Cardiac septum (tissue), 1 donor: ENCODE measurements around the gene PRDM10. TPM values are rescaled to one million over a fixed set of nuclear protein-coding genes. Genes with fewer than 3 reads are reported as not detected.
"Not testable (repeated sequence)": the region's sequence is repeated elsewhere in the genome, so short reads cannot be mapped to it uniquely, and the experiment has no call there.

Source experiments
- DNase-seq: peaks from one replicate; pipeline ENCODE4 v3.0.0-alpha.2; 2020; ENCODE audit warnings: low spot score
- intact Hi-C: fragments of 100-400 bp; cut with DNase I; formaldehyde crosslinking; loops from one replicate; pipeline ENCODE4 v1.14.0; 2022
- total RNA-seq: library from RNA; stranded (reverse); fragmentation: NEBNext Ultra II Directional; extraction: Animal tissue kit (Norgen Biotek cat#: 25700); gene quantifications from one replicate; pipeline ENCODE4 v1.2.1, GENCODE V29; 2021
- donor health status: DM: no; HTN: no; CAD: no.

Gene PRDM10
- total RNA-seq, 1 donor from 2014 or later, result 6.7 TPM

DNA sequence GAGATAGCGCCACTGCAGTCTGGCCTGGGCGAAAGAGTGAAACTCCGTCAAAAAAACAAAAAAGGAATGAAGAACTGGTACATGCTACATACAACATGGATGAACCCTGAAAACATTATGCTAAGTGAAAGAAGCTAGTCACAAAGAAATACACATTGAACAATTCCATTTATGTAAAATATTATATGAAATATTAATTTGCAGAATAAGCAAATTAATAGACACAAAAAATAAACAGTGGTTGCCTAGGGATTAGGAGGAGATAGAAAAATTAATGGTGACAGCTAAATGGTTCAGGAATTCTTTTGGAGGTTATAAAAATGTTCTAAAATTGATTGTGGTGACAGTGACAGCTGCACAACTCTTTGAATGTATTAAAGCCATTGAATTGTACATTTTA, 14.7 kb downstream of the PRDM10 start:
- no peak for DNase-seq

DNA sequence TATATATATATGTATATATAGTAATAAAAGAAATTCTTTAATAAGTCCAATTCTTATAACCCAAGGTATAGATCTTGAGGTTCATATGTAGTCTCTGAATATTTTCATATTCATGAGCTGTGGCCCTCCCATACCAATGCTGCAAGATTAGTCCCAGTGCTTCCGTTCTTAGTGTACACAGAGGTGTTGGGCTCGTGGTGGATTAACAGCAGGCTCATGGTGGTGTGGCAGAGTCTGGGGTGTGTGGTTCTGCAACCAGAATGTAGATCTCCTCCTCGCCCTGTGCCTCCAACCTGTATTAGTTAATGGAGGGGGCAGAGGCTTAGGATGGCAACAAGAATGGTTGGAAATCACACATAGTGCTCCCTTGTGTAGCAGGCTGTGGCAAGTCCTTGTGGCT, 16.8 kb downstream of the PRDM10 start:
- intact Hi-C loops, result no loop called here
- DNase-seq, result no peak

More for the DNA sequence above, 14.7 kb downstream of the PRDM10 start:
- intact Hi-C loops, result no loop called here

DNA sequence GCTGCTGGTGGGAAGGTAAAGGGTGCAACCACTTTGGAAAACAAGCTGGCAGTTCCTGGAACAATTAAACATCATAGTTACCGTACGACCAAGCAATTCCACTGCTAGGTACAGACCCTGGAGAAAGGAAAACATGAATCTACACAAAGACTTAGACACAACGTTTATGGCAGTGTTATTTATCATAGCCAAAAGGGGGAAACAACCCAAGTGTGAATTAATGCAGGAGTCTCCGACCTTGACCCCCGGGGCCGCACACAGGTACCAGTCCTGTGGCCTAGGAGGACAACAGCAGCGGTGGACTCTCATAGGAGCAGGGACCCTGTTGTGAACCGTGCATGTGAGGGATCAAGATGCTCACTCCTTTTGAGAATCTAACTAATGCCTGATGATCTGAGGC, 22.5 kb downstream of the PRDM10 start:
- DNase-seq, result no peak
- intact Hi-C loops, result no loop called here

DNA sequence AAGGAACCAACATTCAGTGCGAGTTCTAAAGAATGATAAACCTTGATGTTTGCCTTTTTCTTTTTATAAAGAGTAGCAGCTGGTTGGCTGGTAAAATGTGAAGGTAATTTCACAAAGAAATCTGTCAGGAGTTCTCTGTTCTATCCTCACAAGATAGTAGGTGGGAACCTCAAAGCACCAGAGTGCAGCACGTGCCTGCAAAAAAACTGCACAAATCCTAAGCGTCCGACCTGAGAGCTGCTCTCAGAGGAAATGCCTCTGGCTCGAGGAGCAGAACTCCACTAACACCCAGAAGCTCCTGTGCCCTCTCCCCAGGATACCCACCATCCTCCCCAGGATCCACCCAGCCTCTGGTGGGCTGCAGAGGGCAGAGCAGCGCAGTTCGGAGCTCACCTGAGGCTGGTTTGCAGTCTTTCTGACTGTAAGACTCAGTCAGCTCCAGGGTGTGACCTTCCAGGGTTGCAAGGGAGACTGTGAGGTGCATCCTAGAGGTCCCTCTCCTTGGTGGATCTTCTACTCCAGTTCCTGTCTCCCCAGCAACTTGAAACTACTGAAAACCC, 23.5 kb downstream of the PRDM10 start:
- intact Hi-C loops, result no loop called here
- DNase-seq, result no peak

DNA sequence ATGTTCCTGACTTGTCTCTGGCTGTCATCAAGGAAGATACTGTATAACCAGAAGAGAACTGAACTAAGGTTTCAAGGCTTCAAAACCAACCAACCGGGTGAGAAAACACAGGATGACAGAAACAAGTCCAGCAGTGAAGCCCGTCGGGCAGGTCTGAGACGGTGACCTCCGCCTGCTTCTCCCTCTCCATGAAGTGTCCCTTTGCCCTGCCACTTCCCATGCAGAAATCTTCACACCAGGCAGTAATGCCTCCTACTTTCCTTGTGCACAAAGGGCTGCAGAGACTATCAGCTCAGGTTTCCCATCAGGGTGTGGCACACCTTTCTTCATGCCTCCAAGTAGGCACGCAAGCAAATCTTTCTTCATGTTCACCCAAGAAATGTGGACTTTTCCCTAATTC, 24.2 kb downstream of the PRDM10 start:
- intact Hi-C loops, result no loop called here
- DNase-seq, result no peak

DNA sequence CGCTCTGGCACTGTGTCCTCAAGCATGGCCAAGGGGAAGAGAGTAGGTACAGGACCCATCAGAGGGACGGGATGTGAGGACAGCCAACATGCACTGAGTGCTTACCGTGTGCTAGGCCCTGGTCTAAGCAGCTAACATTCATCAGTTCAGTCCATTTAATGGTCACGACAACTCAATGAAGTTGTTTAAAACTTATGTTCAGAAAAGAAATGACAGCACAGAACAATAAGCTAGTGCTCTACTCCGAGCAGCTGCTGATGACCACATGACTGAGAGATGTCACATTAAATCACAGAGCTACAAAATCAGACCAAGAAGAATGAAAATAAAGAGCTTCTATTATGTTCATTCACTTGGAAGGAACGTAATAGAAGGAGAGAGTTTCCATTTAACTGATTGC, 26.3 kb downstream of the PRDM10 start:
- DNase-seq, result no peak
- intact Hi-C loops, result no loop called here

DNA sequence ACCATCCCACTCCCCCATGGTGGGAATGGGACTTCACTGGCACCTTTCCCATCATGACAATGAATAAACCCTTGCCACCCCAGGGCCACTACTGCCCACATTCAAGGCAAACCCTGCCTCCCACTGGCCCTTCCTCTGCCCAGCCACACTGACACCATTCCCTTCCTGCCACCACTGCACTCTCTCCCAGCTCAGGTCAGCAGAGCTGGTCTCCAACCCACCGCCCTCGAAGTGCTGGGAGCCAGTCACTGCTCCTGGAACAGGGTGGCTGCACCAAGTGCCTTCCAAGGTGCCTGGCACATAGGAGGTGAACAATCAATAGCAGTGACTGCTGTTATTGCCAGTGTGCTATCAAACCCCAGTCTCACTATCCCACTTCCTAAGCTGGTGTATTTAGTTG, 27.1 kb downstream of the PRDM10 start:
- intact Hi-C loops, result no loop called here
- no peak for DNase-seq

DNA sequence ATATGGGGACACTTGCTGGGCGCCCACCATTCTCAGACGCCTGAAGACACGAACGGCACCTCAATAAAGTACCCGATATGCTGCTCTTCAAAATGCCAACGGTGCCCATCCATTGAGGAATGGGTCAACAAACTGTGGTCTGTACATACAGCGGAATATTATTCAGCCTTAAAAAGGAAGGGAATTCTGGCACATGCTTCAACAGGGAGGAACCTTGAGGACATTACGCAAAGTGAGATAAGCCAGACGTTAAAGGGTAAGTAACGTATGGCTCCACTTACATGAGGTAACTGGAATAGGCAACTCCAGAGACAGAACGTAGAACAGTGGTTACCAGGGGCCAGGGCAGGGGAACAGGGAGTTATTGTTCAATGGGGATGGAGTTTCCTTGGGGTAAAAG, 28.0 kb downstream of the PRDM10 start:
- no peak for DNase-seq
- intact Hi-C loops, result no loop called here

DNA sequence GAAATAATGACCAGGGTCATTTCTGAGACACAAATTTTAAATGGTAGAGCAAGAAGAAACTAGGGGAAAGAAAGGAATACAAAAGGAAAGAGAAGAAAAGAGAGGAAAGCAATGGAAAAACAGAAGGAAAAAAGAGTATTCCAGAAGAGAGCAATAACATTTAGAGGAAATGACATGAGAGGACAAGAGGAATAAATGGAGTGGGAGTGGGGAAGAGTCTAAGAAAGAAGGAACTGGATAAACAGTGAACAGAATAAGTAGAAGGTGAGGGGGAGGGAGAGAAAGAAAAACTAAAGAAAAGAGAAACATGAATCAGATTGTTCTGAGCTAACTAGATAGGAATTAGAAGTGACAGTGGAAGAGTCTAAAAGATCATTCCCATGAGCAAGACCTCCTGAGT, 28.4 kb downstream of the PRDM10 start:
- intact Hi-C loops, result no loop called here
- DNase-seq, result no peak

DNA sequence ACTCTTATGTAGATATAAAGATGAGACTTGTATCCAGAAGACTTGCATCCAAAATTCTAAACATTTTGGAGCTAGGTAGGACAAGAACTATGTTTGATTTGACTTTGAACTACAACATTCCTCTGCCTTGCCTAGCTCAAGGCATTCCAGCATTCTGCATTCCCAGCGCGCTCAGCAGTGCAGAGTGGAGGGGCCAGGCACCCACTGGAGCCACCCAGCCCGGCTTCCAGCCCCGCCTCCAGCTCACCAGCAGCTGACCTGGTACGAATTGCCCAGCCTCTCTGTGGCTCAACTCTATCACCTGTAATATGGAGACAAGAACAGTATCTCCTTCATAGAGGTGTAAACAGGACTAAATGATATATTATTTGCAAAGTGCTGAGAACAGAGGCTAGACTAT, 28.8 kb downstream of the PRDM10 start:
- intact Hi-C loops, result no loop called here
- no peak for DNase-seq

DNA sequence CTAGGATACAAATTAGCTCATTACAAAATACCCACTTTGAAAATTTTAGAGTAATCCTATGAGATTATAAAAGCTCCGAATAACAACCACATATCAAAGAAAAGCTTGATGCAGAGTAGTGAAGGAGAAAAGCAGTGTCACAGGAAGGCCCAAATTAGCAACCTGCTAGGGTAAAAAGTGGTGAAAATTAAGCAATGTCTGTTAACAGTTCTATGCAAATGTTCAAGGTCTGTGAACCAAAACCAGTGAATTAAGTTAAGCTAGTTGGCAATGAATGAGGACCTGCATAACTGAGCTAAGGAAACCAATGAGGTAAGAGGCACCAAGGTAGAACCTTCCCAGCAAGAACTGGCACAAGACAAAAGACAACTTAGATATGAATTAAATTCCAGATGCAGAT, 29.6 kb downstream of the PRDM10 start:
- no peak for DNase-seq
- intact Hi-C loops, result no loop called here

DNA sequence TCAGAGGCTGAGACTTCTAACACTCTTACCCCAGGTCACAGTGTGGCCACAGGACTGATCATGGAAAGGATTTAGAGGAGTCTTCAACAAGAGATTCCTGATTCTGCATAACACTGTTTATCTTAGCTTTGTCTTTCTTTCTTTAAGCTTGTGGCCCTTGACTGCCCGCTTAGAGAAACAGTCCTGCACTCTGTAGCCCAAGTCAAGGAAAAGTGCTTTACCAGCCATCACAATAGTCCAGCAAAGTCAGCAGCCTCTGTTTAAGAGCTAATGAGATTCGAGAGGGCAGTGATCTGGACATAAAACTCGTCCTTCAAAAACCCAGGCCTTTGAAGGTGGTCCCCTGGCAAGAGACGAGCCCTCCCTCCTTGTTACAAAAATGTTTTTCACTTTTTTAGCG, 30.0 kb downstream of the PRDM10 start:
- DNase-seq, result no peak
- intact Hi-C loops, result no loop called here

DNA sequence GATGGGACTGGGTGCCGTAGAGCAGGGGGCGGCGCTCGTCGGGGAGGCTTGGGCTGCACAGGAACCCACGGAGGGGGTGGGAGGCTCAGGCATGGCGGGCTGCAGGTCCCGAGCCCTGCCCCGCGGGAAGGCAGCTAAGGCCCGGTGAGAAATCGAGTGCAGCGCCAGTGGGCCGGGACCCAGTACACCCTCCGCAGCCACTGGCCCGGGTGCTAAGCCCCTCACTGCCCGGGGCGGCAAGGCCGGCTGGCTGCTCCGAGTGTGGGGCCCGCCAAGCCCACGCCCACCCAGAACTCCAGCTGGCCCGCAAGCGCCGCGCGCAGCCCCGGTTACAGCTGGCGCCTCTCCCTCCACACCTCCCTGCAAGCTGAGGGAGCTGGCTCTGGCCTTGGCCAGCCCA, 30.8 kb downstream of the PRDM10 start:
- intact Hi-C loops, result not testable (repeated sequence)

DNA sequence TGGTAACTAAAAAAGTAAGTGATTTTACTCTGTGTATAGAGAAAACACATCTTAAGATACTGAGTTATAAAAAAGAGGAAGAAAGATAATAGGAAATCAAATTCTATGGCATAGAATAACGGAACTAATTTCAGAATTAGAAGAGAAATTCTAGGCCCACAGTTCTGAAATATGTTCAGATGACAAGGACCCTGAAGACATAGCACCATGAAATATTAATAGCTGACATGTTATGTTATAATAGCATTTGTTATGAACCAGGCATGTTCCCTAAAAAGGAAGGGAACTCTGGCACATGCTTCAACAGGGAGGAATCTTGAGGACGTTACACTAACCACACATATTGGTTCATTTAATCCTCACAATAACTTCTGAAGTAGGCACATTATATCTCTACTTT, 32.7 kb downstream of the PRDM10 start:
- no peak for DNase-seq
- intact Hi-C loops, result no loop called here

More for the DNA sequence above, 30.8 kb downstream of the PRDM10 start:
- DNase-seq, result not testable (repeated sequence)

DNA sequence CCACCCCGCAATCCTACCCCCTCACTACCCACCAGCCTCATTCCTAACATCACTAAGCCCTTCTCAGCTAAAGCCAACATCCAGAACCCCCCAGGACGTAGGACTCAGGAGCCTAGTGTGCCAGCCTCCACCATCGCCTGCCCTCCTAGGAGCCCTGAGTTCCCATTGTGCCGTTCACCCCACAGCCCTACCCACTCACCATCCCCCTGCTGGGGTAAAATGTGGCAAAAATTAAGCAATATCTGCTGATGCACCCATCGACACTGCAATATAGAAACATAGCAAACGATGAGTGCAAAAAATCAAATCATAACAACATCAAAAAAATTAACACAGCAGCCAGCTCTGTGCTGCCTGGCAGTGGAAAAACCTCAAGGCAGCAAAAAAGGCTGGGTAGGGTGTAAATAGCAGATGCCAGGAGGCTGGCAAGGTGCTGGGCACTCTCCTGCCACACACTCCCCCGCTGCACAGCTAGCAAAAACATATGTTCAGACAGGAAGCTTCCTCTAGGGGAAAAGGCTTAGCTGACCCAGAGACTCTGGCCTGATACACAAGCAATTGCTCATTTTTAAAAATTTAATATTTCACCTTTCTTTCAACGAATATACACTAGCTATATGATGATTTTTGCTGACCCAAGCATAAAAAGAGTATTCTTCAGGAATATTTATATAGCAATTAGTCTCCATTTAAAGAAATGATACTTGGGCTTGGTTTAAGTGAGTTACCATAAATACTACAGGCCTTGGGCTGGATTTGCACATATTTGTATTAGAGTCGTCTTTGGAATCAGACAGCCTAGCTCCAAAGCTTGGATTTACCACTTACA, 33.8 kb downstream of the PRDM10 start:
- intact Hi-C loops, result no loop called here

DNA sequence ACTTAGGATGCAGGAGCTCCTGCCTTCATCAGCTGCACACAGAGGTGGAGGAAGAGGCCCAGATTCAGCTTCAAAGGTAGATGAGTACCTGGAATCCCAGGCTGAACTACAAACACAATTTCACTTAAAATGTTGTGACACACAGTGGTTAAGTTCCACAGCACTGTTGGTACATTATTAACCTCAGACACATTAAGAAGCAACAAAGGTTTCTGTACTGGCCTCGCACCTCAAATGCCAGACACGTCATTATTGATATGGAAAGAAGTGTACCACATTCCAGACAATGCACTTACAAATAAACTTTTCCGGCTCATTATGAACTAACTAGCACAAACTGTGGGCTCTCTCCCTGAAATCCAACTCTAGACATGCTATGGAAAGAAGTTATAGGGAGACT, 34.6 kb downstream of the PRDM10 start:
- intact Hi-C loops, result no loop called here

More for the DNA sequence above, 33.8 kb downstream of the PRDM10 start:
- no peak for DNase-seq

DNA sequence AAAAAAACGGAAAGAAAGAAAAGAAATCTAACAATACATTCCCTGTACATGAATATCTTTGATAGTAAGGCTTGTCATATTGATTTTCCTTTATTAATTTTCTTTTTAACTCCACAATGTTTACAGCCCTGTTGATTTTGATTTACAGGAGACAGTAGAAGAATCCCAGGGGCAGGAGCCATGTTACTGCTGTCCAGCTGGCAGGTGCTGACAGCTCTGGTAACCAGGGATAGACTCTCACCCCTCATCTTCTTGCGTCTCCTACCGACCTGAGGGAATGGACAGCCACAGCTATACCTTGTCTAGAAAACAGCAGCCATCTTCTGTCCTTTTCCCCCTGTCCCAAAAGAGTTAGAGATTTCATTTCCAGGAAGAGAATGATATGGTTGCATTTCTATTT, 37.4 kb downstream of the PRDM10 start:
- intact Hi-C loops, result no loop called here
- DNase-seq, result no peak

More for the DNA sequence above, 34.6 kb downstream of the PRDM10 start:
- DNase-seq, result no peak

DNA sequence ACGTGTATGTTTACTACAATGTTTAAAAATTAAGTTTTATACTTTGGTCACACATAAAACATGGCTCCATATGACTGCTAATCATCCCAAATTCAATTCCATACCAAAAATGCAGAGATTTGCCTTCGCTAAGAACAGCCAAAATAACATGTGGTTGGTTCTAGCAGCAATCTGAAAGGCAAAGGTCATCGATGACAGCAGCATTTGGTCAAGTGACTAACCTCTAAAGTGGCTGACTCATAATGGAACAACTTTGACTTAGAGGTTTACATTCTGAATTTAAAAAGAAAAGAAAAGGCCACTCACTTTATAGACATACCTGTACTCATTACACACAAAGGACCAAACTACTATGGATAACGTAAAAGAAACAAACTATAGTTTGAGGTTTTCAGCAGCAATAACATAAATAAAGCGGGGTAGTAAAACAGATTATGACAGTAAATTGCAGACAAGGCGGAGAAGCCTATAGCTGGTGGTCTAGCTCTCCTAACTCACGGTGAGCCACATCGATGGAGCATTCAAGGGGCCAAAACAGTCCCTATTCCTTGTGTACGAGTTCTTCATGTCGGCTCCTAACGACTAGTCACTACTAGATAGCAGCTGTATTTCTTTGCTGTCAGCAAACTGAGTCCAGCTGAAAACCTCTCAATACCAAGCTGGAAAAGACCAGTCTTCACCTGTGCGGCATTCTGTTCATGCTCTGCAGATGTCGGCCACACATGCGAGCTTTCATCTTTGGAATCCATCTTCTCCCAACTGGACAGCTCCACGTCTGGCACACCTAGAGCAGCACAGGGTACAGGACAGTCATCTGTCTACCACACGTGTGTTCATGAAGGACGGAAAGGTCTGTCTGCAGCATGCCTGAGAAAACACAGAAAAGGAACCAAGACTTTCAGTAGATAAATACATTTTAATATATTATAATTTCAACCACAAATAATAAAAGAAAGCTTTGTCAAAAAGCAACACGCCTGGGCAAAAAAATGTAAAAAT, 42.1 kb downstream of the PRDM10 start:
- no peak for DNase-seq
- intact Hi-C loops, result no loop called here

DNA sequence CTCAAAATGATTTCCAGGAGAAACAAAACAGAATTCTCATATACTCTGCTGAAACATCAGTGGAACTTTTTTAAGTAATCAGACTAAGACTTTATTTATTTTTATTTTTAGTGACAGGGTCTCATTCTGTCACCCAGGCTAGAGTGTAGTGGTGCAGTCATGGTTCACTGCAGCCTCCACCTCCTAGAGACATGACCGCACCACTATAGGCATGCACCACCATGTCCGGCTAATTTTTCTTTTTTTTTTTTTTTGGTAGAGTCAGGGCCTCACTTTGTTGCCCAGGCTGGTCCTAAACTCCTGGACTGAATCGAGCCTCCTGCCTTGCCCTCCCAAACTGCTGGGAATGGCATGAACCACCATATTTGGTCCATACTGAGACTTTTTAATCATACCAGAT, 42.9 kb downstream of the PRDM10 start:
- DNase-seq, result no peak
- intact Hi-C loops, result no loop called here

DNA sequence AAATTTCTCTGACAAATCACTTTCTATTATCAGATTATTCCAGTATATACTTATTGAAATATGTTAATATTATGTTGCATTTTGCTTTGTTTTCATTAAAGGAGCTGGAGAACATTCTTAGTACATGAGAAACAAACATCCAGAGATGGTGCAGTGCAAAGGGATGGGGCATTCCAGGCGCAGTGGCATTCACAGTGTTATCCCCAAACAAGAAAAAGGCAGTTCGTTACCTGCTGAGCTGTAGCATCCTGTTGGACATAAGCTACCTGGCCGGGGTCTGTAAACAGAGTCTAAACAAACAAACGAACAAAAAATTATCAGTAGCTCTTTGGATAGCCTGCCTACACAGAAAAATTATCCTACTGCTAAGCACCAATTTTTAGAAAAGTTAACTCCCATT, 47.4 kb downstream of the PRDM10 start:
- DNase-seq, result no peak
- intact Hi-C loops, result no loop called here
